GM21717 (cell line): ENCODE results near the gene BECN2.
"Not testable (repeated sequence)": the region's sequence is repeated elsewhere in the genome, so short reads cannot be mapped to it uniquely, and the experiment has no call there.

ENCODE experiments used
- ATAC-seq: cut with Tn5 transposase; IDR thresholded peaks from one replicate; pipeline ENCODE4 v1.9.1; 2021; ENCODE audit warnings: mild to moderate bottlenecking, moderate library complexity; ENCODE audit not compliant: unreplicated experiment

The BECN2 gene

GRCh38 chr1:241979071-241979470 is 21.5 kb downstream of the BECN2 start:
- no peak for ATAC-seq

DNA sequence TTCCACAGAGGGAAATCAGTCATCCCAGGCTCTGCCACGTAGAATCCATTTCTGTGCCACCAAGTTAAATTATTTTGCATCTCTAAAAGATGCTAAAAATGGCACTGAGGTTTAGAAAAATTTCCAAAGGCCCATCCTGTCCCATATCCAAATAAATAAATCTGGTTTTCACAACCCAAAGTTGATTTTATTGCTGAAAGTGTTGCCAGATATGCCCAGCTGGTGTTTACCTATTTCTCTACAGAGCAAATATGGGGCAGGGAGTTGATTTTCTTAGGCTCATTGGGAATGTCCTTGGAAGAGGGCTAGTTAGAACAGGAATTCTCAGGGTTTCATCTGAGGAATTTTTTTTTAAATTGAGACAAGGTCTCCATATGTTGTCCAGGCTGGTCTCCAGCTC is 22.4 kb downstream of the BECN2 start:
- ATAC-seq: no peak

GRCh38 chr1:241985787-241986186 is 28.2 kb downstream of the BECN2 start:
- ATAC-seq: no peak

DNA sequence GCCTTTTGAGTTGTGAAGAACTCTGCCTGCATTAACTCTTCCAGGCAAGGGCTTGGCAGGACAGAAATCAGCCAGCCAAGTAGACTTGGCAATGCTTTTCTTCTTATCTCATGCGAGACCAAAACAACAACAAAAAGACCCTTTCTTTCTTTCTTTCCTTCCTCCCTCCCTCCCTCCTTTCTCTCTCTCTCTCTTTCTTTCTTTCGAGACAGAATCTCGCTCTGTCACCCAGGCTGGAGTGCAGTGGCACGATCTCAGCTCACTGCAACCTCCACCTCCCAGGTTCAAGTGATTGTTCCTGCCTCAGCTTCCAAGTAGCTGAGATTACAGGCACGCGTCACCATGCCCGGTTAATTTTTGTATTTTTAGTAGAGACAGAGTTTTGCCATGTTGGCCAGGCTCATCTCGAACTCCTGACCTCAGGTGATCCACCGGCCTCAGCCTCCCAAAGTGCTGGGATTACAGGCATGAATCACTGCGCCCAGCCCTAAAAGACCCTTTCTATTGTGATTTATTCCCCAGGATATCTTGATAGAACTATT is 30.9 kb downstream of the BECN2 start:
- ATAC-seq: not testable (repeated sequence)

- ATAC-seq: no peak
Measured at GRCh38 chr1:241990040-241990439, 32.5 kb downstream of the BECN2 start.

DNA sequence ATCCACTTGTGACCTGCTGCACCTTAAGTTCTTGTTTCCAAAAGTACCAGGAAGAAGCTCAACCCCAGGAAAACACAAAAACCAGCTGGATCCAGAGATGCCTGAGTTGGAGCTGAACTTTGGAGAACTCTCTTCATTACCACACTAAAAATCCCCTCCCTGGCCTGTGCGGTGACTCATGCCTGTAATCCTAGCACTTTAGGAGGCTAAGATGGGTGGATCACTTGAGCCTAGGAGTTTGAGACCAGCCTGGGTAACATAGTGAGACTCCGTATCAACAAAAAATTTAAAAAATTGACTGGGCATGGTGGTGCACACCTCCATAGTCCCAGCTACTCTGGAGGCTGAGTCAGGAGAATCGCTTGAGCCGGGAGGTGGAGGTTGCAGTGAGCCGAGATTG is 35.2 kb downstream of the BECN2 start:
- ATAC-seq: no peak

- ATAC-seq: no peak
Measured at GRCh38 chr1:241994171-241994570, 36.6 kb downstream of the BECN2 start.

GRCh38 chr1:241997401-241997998 is 39.9 kb downstream of the BECN2 start:
- ATAC-seq: no peak

- ATAC-seq: peak; percentile 64
Measured at GRCh38 chr1:241998412-241998921, 40.9 kb downstream of the BECN2 start.

- no peak for ATAC-seq
Measured at GRCh38 chr1:241999026-241999425, 41.5 kb downstream of the BECN2 start, which contains the start of gene MAP1LC3C. TSS of gene MAP1LC3C (minus strand) at chr1:241999098. CDS start at chr1:241999008, 90 bp downstream.

GRCh38 chr1:242000434-242000833 is 42.9 kb downstream of the BECN2 start:
- ATAC-seq: no peak

GRCh38 chr1:242002072-242002471 is 44.5 kb downstream of the BECN2 start:
- no peak for ATAC-seq

GRCh38 chr1:242002510-242002909 is 44.9 kb downstream of the BECN2 start:
- no peak for ATAC-seq

DNA sequence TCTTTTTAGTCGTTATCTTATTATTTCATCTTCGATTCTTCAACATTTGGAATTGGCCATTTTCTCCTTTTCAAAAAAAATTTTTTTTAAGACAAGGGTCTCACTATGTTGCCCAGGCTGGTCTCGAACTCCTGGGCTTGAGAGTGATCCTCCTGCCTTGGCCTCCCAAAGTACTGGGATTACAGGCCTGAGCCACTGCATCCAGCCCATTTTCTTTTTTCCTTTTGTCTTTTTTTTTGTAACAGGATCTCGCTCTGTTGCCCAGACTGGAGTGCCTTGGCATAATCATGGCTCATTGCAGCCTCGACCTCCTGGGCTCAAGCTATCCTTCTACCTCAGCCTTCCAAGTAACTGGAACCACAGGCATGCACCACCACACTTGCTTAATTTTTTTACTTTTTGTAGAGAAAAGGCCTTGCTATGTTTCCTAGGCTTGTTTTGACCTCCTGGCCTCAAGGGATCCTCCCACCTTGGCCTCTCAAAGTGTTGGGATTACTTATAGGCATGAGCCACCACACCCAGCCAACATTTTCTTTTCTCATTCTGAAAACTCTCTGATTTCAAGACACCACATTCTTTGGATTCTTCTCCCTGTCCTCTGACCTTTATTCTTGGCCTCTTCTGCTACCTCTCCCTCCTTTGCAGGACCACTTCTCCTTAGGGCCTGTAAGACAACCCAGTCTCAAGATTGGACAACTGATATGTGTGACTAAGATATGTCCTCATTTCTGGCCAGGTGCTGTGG is 47.4 kb downstream of the BECN2 start:
- no peak for ATAC-seq

GRCh38 chr1:242005866-242006535 is 48.4 kb downstream of the BECN2 start:
- ATAC-seq: no peak

DNA sequence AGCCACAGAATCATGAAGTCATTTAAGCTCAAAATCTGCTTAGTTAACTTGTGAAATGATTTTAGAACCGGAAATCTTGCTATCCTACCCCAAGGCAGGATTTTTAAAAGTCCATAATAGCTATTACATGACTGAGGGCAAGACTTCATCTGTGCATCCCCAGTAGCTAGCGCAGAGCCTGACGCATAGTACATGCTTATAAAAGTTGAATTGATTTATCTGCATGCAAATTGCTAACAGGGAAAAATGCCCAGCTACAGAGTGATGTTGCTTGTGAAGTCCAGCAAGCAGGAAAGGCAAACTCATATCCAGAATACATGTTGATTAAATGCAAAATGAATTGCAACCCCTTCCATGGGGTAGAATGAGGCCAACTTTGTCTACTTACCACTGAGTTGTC is 49.4 kb downstream of the BECN2 start:
- ATAC-seq: no peak
